Heart left ventricle (tissue), 16 donors: ENCODE results near the gene VGLL4. TPM values are rescaled to one million over a fixed set of nuclear protein-coding genes. Genes with fewer than 3 reads are reported as not detected.
"Not testable (repeated sequence)": the region's sequence is repeated elsewhere in the genome, so short reads cannot be mapped to it uniquely, and the experiment has no call there.

ENCODE experiments used
- ATAC-seq, 4 donors: fragments of 200-7000 bp; cut with Tn5 transposase; one replicate each; pipeline ENCODE4 v1.9.1; 2020 to 2022; ENCODE audit warnings: moderate library complexity in 4 of 4, mild to moderate bottlenecking in 3 of 4, moderate number of reproducible peaks in 1 of 4
- DNase-seq, 5 donors: peaks; one replicate each; pipeline ENCODE4 v3.0.0-alpha.2; 2020
- H3K27ac ChIP-seq, 12 donors: fragments of 200-600 bp; sonication (generic) in 4 of 12; one replicate each; pipeline versions ENCODE4 v1.5.0 to v1.8.0; 2016 to 2022; ENCODE audit warnings: mild to moderate bottlenecking in 2 of 12
- H3K27me3 ChIP-seq, 9 donors: fragments of 200-600 bp; sonication (generic) in 2 of 9; one replicate each; pipeline versions ENCODE4 v1.5.1 to v1.8.0; 2016 to 2022; ENCODE audit warnings: mild to moderate bottlenecking in 3 of 9
- H3K36me3 ChIP-seq, 9 donors: fragments of 200-600 bp; sonication (generic) in 2 of 9; one replicate each; pipeline versions ENCODE4 v1.5.0 to v1.8.0; 2018 to 2022; ENCODE audit warnings: mild to moderate bottlenecking in 2 of 9
- H3K4me1 ChIP-seq, 12 donors: fragments of 200-600 bp; sonication (generic) in 4 of 12; one replicate each; pipeline versions ENCODE4 v1.5.0 to v1.8.0; 2016 to 2022; ENCODE audit warnings: mild to moderate bottlenecking in 3 of 12
- H3K4me3 ChIP-seq, 12 donors: fragments of 200-600 bp; sonication (generic) in 4 of 12; one replicate each; pipeline versions ENCODE4 v1.5.0 to v1.8.0; 2017 to 2022; ENCODE audit warnings: mild to moderate bottlenecking in 9 of 12, moderate library complexity in 4 of 12
- H3K9me3 ChIP-seq, 12 donors: fragments of 200-600 bp; sonication (generic) in 4 of 12; one replicate each; pipeline versions ENCODE4 v1.5.0 to v1.8.0; 2016 to 2022; ENCODE audit warnings: mild to moderate bottlenecking in 1 of 12
- CTCF ChIP-seq, 12 donors: fragments of 200-600 bp; sonication (generic) in 4 of 12; IDR thresholded peaks; one replicate each; pipeline versions ENCODE4 v1.5.0 to v1.8.0; 2018 to 2022; ENCODE audit warnings: antibody characterized with exemption in 12 of 12, mild to moderate bottlenecking in 5 of 12
- POLR2A ChIP-seq, 2 donors: fragments of 450-650 bp; IDR thresholded peaks; one replicate each; pipeline ENCODE4 v1.6.1; 2017; ENCODE audit warnings: antibody characterized with exemption in 2 of 2, mild to moderate bottlenecking in 2 of 2, moderate library complexity in 2 of 2
- WGBS, 4 donors: extraction: QIAGEN DNeasy Blood & Tissue Kit in 2 of 4; methylation state at CpG; one replicate each; pipeline versions ENCODE4 v1.1.5 to v1.1.7; 2013 to 2018; 5-methylcytosine and 5-hydroxymethylcytosine counted together
- intact Hi-C, 10 donors: fragments of 100-400 bp; cut with DNase I; formaldehyde crosslinking; loops; one replicate each; pipeline versions ENCODE4 v1.11.1 to v1.14.2; 2022
- polyA plus RNA-seq, 2 donors: library from polyadenylated mRNA; stranded (reverse); fragments of 200-250 nt; gene quantifications; one replicate each; pipeline ENCODE4 v1.2.3, GENCODE V29; 2013
- total RNA-seq, 9 donors: library from RNA; depleted of rRNA in 2 of 9; stranded (reverse); fragments of >200 nt in 2 of 9; fragmentation: NEBNext Ultra II Directional in 3 of 9; extraction: Animal tissue kit (Norgen Biotek cat#: 25700) in 3 of 9; gene quantifications; one replicate each; pipeline versions ENCODE4 v1.1.0 to v1.2.4, GENCODE V29; 2016 to 2023
- donor health status: ischemic (EF 13 %, LVEDD 7.1; RV severe dilation, severe dysfunction).
- donor health status: healthy with polysubstance abuse.
- donor health status: DM: no; HTN: yes; CAD: no.
- donor health status: DM: no; HTN: no; CAD: no.
- donor health status: ischemic (EF 25% LVEDD 6.9; RV normal size, moderate dysfunction).
- donor health status: ischemic (EF 25% LVEDD 5.7; RV mildly dilated, moderate dysfunction).
- donor health status: healthy.
- donor health status: DM: yes; HTN: yes; CAD: no.
- donor health status: ischemic (EF 35%, LVEDD 5.7; RV mildly dilated, moderate dysfunction).
- donor health status: nonischemic (EF 11% LVEDD 7.7; RV severe dilation, severe dysfunction).
- donor health status: DM: yes; HTN: yes; CAD: no.
- donor health status: PGD.
- donor health status: ischemic (EF 29% LVEDD 5.4; RV normal size, mild dysfunction).
- donor health status: nonischemic (EF 23%, LVEDD 6.1; RV moderate dilation, normal function).

VGLL4 gene
- total and polyA plus RNA-seq, 11 donors: 24.0 to 40.4 (median 27.0) TPM

DNA sequence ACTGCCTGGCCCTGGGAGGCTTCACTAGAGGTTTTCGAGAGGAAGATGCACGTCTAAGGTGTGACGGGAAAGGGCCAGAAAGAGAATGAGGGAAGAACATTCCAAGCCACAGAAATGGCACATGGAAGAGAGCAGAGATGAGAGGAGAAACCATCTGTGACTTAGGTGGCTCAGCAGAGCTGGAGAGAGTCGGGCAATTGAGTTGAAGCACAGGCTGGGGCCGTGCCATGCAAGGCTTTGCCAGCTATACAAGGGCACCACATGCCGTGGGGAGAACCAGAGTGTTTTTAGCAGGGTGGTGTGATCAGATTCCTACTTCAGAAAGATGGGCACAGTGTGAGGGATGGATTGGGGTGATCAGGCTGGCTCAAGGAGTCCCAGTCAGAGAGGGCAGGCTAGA, 126.1 kb downstream of the VGLL4 start:
- peaks cover 0 to 26% (median 19%) of the 10 kb centered on the region in 12 donors for H3K4me1 ChIP-seq
- H3K9me3 ChIP-seq: no peaks in the 10 kb centered on the region
- H3K27ac ChIP-seq: no peak overlapping the region
- no peak overlapping the region for H3K4me3 ChIP-seq
- no peaks in the 10 kb centered on the region for H3K27me3 ChIP-seq
- DNase-seq (no peak), ATAC-seq (no peak)
- WGBS, 4 donors: 84 to 93% (median 88%) methylated on average over 6 of the region's 6 CpGs
- TF ChIP-seq POLR2A (IDR thresholded peaks at IDR 0.05): no peak
- TF ChIP-seq CTCF (IDR thresholded peaks at IDR 0.05): no peak
- no peaks in the 10 kb centered on the region for H3K36me3 ChIP-seq
- intact Hi-C loops: loop anchor here in 1 of 10 donors (5.0 kb wide), 1 partner anchor 55 kb away; no protein-coding TSS in a partner anchor

GRCh38 chr3:11514191-11514821, 129.4 kb downstream of the VGLL4 start:
- DNase-seq (peak in 4 of 5 donors; percentile 36 to 63 (median 58)), ATAC-seq (peak; percentile 49 to 92 (median 86))
- Histone ChIP-seq H3K27me3 (no peaks in the 10 kb centered on the region), H3K27ac (peak overlapping the region in 11 of 12 donors; percentile 13 to 79 (median 63)), H3K36me3 (no peaks in the 10 kb centered on the region), H3K9me3 (no peaks in the 10 kb centered on the region), H3K4me1 (peaks cover 8 to 40% (median 32%) of the 10 kb centered on the region in 12 donors), H3K4me3 (no peak overlapping the region)
- 23 to 38% (median 33%) methylated on average over 7 of the region's 7 CpGs for WGBS, 4 donors
- intact Hi-C loops: loop anchor here in 1 of 10 donors (5.0 kb wide), 1 partner anchor 128 kb away; the partner anchor contains the start of gene VGLL4
- TF ChIP-seq POLR2A (IDR thresholded peaks at IDR 0.05): no peak
- peak in 1 of 12 donors; percentile 42 for TF ChIP-seq CTCF (IDR thresholded peaks at IDR 0.05)

DNA sequence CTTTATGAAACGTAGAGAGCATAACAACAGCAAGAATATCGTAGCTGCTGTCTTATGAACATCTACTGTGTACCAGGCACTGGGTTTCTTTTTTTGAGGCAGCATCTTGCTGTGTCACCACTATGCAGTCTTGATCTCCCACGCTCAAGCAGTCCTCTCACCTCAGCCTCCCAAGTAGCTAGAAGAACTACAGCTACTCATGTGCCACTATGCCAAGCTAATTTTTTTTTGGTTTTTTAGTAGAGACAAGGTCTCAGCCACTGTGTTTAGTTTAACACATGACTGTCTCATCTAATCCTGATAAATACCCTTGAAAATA, 129.9 kb downstream of the VGLL4 start:
- Histone ChIP-seq H3K36me3 (no peaks in the 10 kb centered on the region), H3K4me3 (no peak overlapping the region), H3K27ac (peak overlapping the region; percentile 13 to 79 (median 60)), H3K27me3 (no peaks in the 10 kb centered on the region), H3K4me1 (peaks cover 8 to 45% (median 37%) of the 10 kb centered on the region in 12 donors), H3K9me3 (no peaks in the 10 kb centered on the region)
- intact Hi-C loops: loop anchor here in 1 of 10 donors (5.0 kb wide), 1 partner anchor 129 kb away; the partner anchor contains the start of gene VGLL4
- no peak for TF ChIP-seq CTCF (IDR thresholded peaks at IDR 0.05)
- no peak for TF ChIP-seq POLR2A (IDR thresholded peaks at IDR 0.05)
- DNase-seq (no peak), ATAC-seq (peak in 1 of 4 donors; percentile 9)
- WGBS, 4 donors: 38 to 58% (median 41%) methylated on average over 3 of the region's 3 CpGs

GRCh38 chr3:11513125-11513816, 130.4 kb downstream of the VGLL4 start:
- intact Hi-C loops: loop anchor here in 1 of 10 donors (5.0 kb wide), 1 partner anchor 129 kb away; the partner anchor contains the start of gene VGLL4

GRCh38 chr3:11511606-11512005, 132.1 kb downstream of the VGLL4 start:
- H3K36me3 ChIP-seq, H3K27me3 ChIP-seq, ATAC-seq, H3K4me3 ChIP-seq, H3K9me3 ChIP-seq, H3K27ac ChIP-seq, DNase-seq: not testable (repeated sequence)
- WGBS, 4 donors: 95 to 100% (median 98%) methylated on average over 1 to 20 of the region's 20 CpGs
- intact Hi-C loops: loop anchor here in 1 of 10 donors (5.0 kb wide), 1 partner anchor 131 kb away; the partner anchor contains the start of gene VGLL4
- H3K4me1 ChIP-seq: peaks cover 8 to 58% (median 46%) of the 10 kb centered on the region in 12 donors

More at GRCh38 chr3:11513125-11513816, 130.4 kb downstream of the VGLL4 start:
- H3K36me3 ChIP-seq, H3K27me3 ChIP-seq, ATAC-seq, DNase-seq, H3K4me3 ChIP-seq, H3K9me3 ChIP-seq: not testable (repeated sequence)
- Histone ChIP-seq H3K27ac (peak overlapping the region; percentile 13 to 79 (median 60)), H3K4me1 (peaks cover 8 to 50% (median 40%) of the 10 kb centered on the region in 12 donors)
- 76 to 84% (median 80%) methylated on average over 21 to 27 of the region's 27 CpGs for WGBS, 4 donors
